Measurements from ENCODE around the gene ATRNL1.

The ATRNL1 gene

DNA sequence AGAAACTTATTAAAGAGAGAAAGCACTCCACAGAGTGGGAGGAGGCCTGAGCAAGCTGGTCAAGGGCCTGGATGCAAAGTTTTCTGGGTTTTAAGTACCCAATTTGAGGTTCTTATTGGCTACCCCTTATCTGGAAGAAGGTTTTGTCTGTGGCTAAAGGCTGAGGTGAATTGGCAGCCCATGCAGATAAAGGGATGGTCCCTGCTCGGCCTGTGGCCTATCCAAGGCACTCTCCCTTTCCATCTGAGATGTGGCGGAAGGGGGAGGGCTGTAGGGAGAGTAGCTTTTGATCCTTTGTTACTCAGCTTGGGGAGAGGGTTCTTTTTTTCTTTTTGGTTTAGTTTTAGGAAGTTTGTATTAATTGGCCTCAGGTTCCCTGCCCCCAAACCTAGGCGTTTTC, 465.1 kb downstream of the ATRNL1 start:
- no peak overlapping the region for H3K27ac ChIP-seq (ENCODE audit: low read length)
- H2AFZ ChIP-seq (ENCODE audit: low read depth, low read length): no peak overlapping the region
- no peak for TF ChIP-seq EZH2 (IDR thresholded peaks at IDR 0.05; ENCODE audit: borderline replicate concordance, low read depth, low read length, severe bottlenecking)
- TF ChIP-seq, protein P1, sequence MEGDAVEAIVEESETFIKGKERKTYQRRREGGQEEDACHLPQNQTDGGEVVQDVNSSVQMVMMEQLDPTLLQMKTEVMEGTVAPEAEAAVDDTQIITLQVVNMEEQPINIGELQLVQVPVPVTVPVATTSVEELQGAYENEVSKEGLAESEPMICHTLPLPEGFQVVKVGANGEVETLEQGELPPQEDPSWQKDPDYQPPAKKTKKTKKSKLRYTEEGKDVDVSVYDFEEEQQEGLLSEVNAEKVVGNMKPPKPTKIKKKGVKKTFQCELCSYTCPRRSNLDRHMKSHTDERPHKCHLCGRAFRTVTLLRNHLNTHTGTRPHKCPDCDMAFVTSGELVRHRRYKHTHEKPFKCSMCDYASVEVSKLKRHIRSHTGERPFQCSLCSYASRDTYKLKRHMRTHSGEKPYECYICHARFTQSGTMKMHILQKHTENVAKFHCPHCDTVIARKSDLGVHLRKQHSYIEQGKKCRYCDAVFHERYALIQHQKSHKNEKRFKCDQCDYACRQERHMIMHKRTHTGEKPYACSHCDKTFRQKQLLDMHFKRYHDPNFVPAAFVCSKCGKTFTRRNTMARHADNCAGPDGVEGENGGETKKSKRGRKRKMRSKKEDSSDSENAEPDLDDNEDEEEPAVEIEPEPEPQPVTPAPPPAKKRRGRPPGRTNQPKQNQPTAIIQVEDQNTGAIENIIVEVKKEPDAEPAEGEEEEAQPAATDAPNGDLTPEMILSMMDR (IDR thresholded peaks at IDR 0.05; ENCODE audit: borderline replicate concordance, extremely low read depth, low read length, poor library complexity, severe bottlenecking): no peak
- ATAC-seq (ENCODE audit: insufficient read depth, low read depth) (no peak), DNase-seq (no peak)
- H3K4me3 ChIP-seq (ENCODE audit: low read depth in 1 of 2, low read length in 2 of 2): no peak overlapping the region
- H3K4me1 ChIP-seq (ENCODE audit: insufficient read depth, low read length): no peaks in the 10 kb centered on the region
- no peaks in the 10 kb centered on the region for H3K36me3 ChIP-seq (ENCODE audit: insufficient read depth, low read length)
- no peaks in the 10 kb centered on the region for H4K20me1 ChIP-seq (ENCODE audit: insufficient read depth, low read length)
- no peak overlapping the region for H3K9ac ChIP-seq (ENCODE audit: low read depth, low read length)
- no peak overlapping the region for H3K4me2 ChIP-seq (ENCODE audit: insufficient read depth, low read length)
- no peaks in the 10 kb centered on the region for H3K27me3 ChIP-seq (ENCODE audit: insufficient read depth, low read length, poor library complexity)
- H3K9me3 ChIP-seq (ENCODE audit: insufficient read depth, low read length, severe bottlenecking): no peaks in the 10 kb centered on the region
- no peaks in the 10 kb centered on the region for H3K79me2 ChIP-seq (ENCODE audit: insufficient read depth, low read length)

DNA sequence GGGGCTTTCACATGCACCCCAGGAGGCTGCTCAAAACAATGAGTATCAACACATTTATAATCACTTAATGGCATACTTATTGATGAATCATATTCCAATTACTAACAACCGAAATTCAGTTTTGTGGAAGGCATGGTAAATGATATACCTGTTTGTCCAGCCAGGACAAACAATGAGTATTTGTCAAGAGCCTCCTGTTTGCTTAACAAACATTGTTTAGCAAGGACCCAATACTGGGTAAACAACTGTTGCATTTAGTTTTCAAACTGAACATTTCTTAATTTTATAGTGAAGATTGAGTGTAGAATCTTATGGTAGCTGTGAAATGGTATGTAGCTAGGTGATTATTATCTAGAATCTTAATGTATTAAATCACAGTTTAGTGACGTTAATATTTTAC, 473.7 kb downstream of the ATRNL1 start:
- TF ChIP-seq EZH2 (IDR thresholded peaks at IDR 0.05; ENCODE audit: borderline replicate concordance, low read depth, low read length, severe bottlenecking): no peak
- TF ChIP-seq, protein P1 (IDR thresholded peaks at IDR 0.05; ENCODE audit: borderline replicate concordance, extremely low read depth, low read length, poor library complexity, severe bottlenecking): no peak
- no peaks in the 10 kb centered on the region for H3K4me1 ChIP-seq (ENCODE audit: insufficient read depth, low read length)
- no peaks in the 10 kb centered on the region for H4K20me1 ChIP-seq (ENCODE audit: insufficient read depth, low read length)
- ATAC-seq (ENCODE audit: insufficient read depth, low read depth) (no peak), DNase-seq (no peak)
- H3K4me3 ChIP-seq (ENCODE audit: low read depth in 1 of 2, low read length in 2 of 2): no peak overlapping the region
- no peak overlapping the region for H3K9ac ChIP-seq (ENCODE audit: low read depth, low read length)
- no peaks in the 10 kb centered on the region for H3K9me3 ChIP-seq (ENCODE audit: insufficient read depth, low read length, severe bottlenecking)
- H3K4me2 ChIP-seq (ENCODE audit: insufficient read depth, low read length): no peak overlapping the region
- no peaks in the 10 kb centered on the region for H3K27me3 ChIP-seq (ENCODE audit: insufficient read depth, low read length, poor library complexity)
- H3K36me3 ChIP-seq (ENCODE audit: insufficient read depth, low read length): no peaks in the 10 kb centered on the region
- H3K79me2 ChIP-seq (ENCODE audit: insufficient read depth, low read length): no peaks in the 10 kb centered on the region
- H2AFZ ChIP-seq (ENCODE audit: low read depth, low read length): no peak overlapping the region
- H3K27ac ChIP-seq (ENCODE audit: low read length): no peak overlapping the region

DNA sequence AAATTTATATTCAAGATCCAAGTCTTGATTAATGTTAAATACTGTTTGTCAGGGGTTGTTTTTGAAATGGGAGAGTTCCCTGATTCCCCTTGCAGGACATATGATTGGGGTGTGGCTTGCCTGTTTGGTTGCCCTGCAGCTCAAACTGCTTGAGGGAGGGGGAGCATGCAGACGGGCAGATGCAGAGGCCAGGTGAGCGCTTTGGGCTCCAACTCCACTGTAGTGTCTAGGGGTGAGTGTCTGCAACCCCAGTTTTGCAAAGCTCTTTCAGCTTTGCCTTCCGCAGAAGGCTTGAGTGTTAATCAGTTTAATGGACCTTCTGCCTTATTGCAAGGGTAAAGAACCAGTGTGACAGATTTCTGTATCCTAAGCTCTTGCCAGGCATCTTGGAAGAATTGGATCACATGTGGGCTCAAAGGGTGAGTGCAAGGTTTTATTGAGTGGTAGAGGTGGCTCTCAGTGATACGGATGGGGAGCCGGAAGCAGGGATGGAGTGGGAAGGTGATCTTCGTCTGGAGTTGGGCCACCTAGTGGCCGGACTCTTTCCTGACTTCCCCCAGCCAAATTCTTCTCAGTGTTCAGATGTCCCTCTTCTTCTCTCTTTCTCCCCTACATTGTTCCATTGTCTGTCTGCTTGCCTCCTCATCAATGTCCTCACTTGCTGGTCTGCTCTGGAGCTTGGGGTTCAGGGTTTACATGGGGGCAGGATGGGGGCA, 479.7 kb downstream of the ATRNL1 start:
- Histone ChIP-seq H3K79me2 (ENCODE audit: insufficient read depth, low read length) (no peaks in the 10 kb centered on the region), H2AFZ (ENCODE audit: low read depth, low read length) (no peak overlapping the region), H4K20me1 (ENCODE audit: insufficient read depth, low read length) (no peaks in the 10 kb centered on the region), H3K4me3 (ENCODE audit: low read depth in 1 of 2, low read length in 2 of 2) (no peak overlapping the region), H3K36me3 (ENCODE audit: insufficient read depth, low read length) (no peaks in the 10 kb centered on the region), H3K4me1 (ENCODE audit: insufficient read depth, low read length) (no peaks in the 10 kb centered on the region), H3K27me3 (ENCODE audit: insufficient read depth, low read length, poor library complexity) (no peaks in the 10 kb centered on the region), H3K9me3 (ENCODE audit: insufficient read depth, low read length, severe bottlenecking) (no peaks in the 10 kb centered on the region), H3K9ac (ENCODE audit: low read depth, low read length) (no peak overlapping the region), H3K27ac (ENCODE audit: low read length) (no peak overlapping the region), H3K4me2 (ENCODE audit: insufficient read depth, low read length) (no peak overlapping the region)
- no peak for DNase-seq
- no peak for TF ChIP-seq EZH2 (IDR thresholded peaks at IDR 0.05; ENCODE audit: borderline replicate concordance, low read depth, low read length, severe bottlenecking)
- TF ChIP-seq, protein P1 (IDR thresholded peaks at IDR 0.05; ENCODE audit: borderline replicate concordance, extremely low read depth, low read length, poor library complexity, severe bottlenecking): peak; percentile 28
- no peak for ATAC-seq (ENCODE audit: insufficient read depth, low read depth)
